K562 (cell line): ENCODE measurements around the gene KLF13. TPM values are rescaled to one million over a fixed set of nuclear protein-coding genes. Genes with fewer than 3 reads are reported as not detected.

Source experiments
- ATAC-seq: fragments of 200-7000 bp; cut with Tn5 transposase; 3 replicates; pipeline ENCODE4 v1.9.1; 2020; ENCODE audit warnings: moderate library complexity
- BruUV-seq: library from RNA; stranded (reverse); fragments of 400-500 nt; replicated peaks from 2 replicates; lab custom pipeline; 2021; lab: Mats Ljungman, UMichigan
- CTCF ChIA-PET: fragments of 300-600 bp; formaldehyde crosslinking; extraction: SDS; loops from one replicate; lab custom pipeline; 2021; ENCODE audit warnings: low intra/inter-chr PET ratio; lab: Yijun Ruan, JAX
- POLR2A ChIA-PET: fragments of 300-600, 350-650 bp; sonication (Branson Sonifier 250); formaldehyde crosslinking; extraction: SDS; loops from one replicate; lab custom pipeline; 2021; ENCODE audit warnings: antibody characterized with exemption, inconsistent platforms; lab: Yijun Ruan, JAX
- DNase-seq, 4 experiments: peaks; one replicate each; pipeline versions ENCODE4 v3.0.0 to v3.0.0-alpha.2; 2011 to 2018; ENCODE audit warnings: low spot score in 3 of 4, mixed read lengths in 3 of 4; ENCODE audit errors: extremely low read depth in 1 of 4
- FAIRE-seq: peaks from 2 replicates; lab custom pipeline; 2011; peaks lifted over from hg19 to GRCh38; lab: Jason Lieb, UNC
- H2AFZ ChIP-seq: 2 replicates; pipeline ENCODE4 v1.6.0; 2011; ENCODE audit warnings: low read depth, low read length, control low read depth, inconsistent platforms
- H3K27ac ChIP-seq: fragments of 200-600 bp; 3 replicates; pipeline ENCODE4 v1.8.0; 2011; ENCODE audit warnings: low read depth, mild to moderate bottlenecking, control low read depth, inconsistent platforms, low read length, moderate library complexity, mixed read lengths; ENCODE audit errors: extremely low read depth
- H3K27me3 ChIP-seq, 2 experiments: fragments of 300-600 bp in 1 of 2; 2 replicates in 1 of 2; 3 replicates in 1 of 2; pipeline versions ENCODE4 v1.6.0 to v1.8.0; 2011; ENCODE audit warnings: inconsistent platforms in 2 of 2, low read length in 2 of 2, mild to moderate bottlenecking in 1 of 2, mixed read lengths in 1 of 2, moderate library complexity in 1 of 2; ENCODE audit not compliant: control insufficient read depth in 2 of 2, insufficient read depth in 2 of 2
- H3K36me3 ChIP-seq: fragments of 300-600 bp; 3 replicates; pipeline ENCODE4 v1.8.0; 2011; ENCODE audit warnings: mild to moderate bottlenecking, low read length, inconsistent platforms; ENCODE audit not compliant: control insufficient read depth, insufficient read depth
- H3K4me1 ChIP-seq, 2 experiments: fragments of 200-600 bp in 1 of 2; replicated peaks in 1 of 2; 2 replicates in 1 of 2; 3 replicates in 1 of 2; pipeline versions ENCODE4 v1.5.1 to v1.8.0; 2011; ENCODE audit warnings: inconsistent platforms in 2 of 2, low read length in 2 of 2, mild to moderate bottlenecking in 1 of 2, mixed read lengths in 1 of 2, moderate library complexity in 1 of 2; ENCODE audit not compliant: control insufficient read depth in 2 of 2, insufficient read depth in 2 of 2
- H3K4me2 ChIP-seq: 2 replicates; pipeline ENCODE4 v1.6.1; 2011; ENCODE audit warnings: low read length, control low read depth, inconsistent platforms, mixed read lengths; ENCODE audit not compliant: insufficient read depth
- H3K4me3 ChIP-seq: fragments of 200-600 bp; sonication (generic), shearing (Covaris generic); 2 replicates; pipeline ENCODE4 v1.5.1; 2016; ENCODE audit warnings: control low read depth, inconsistent platforms
- H3K79me2 ChIP-seq: fragments of 200-600 bp; 3 replicates; pipeline ENCODE4 v1.8.0; 2011; ENCODE audit warnings: low read length, inconsistent platforms; ENCODE audit not compliant: control insufficient read depth, insufficient read depth
- H3K9ac ChIP-seq, 2 experiments: 2 replicates each; pipeline versions ENCODE4 v1.6.0 to v1.6.1; 2011; ENCODE audit warnings: low read depth in 2 of 2, low read length in 2 of 2, control low read depth in 1 of 2, inconsistent platforms in 1 of 2, mild to moderate bottlenecking in 1 of 2, mixed read lengths in 1 of 2; ENCODE audit not compliant: insufficient read depth in 1 of 2
- H3K9me1 ChIP-seq: one replicate; pipeline ENCODE4 v1.6.0; 2011; ENCODE audit warnings: inconsistent platforms, mild to moderate bottlenecking, low read length, moderate library complexity; ENCODE audit not compliant: control insufficient read depth, insufficient read depth
- H3K9me3 ChIP-seq: replicated peaks from 2 replicates; pipeline ENCODE4 v1.5.1; 2011; ENCODE audit warnings: low read depth, low read length, inconsistent platforms; ENCODE audit not compliant: control insufficient read depth, insufficient read depth
- H4K20me1 ChIP-seq: replicated peaks from 2 replicates; pipeline ENCODE4 v1.6.1; 2011; ENCODE audit warnings: low read length, inconsistent platforms, mixed read lengths; ENCODE audit not compliant: control insufficient read depth, insufficient read depth
- ARID3A ChIP-seq: IDR thresholded peaks from 2 replicates; pipeline ENCODE4 v1.6.1; 2012; ENCODE audit warnings: low read depth, low read length, improper control_type of control experiment, borderline replicate concordance
- BMI1 ChIP-seq: fragments of 150-350 bp; IDR thresholded peaks from 2 replicates; pipeline ENCODE4 v1.6.1; 2014; ENCODE audit warnings: low read length
- CCNT2 ChIP-seq: IDR thresholded peaks from 2 replicates; pipeline ENCODE4 v1.6.1; 2011; ENCODE audit warnings: borderline replicate concordance, low read depth, mild to moderate bottlenecking, moderate library complexity, mixed read lengths, low read length; ENCODE audit not compliant: insufficient read length; ENCODE audit errors: extremely low read depth
- CTCFL ChIP-seq: IDR thresholded peaks from 2 replicates; pipeline ENCODE4 v1.6.1; 2011; ENCODE audit warnings: borderline replicate concordance, low read depth, mild to moderate bottlenecking, moderate library complexity, low read length; ENCODE audit not compliant: insufficient read depth, poor library complexity, severe bottlenecking
- E2F3 ChIP-seq: fragments of 250-450 bp; sonication (Bioruptor Pico); IDR thresholded peaks from 2 replicates; pipeline ENCODE4 v1.4.0; 2020; ENCODE audit warnings: mild to moderate bottlenecking
- LARP7 ChIP-seq: fragments of 450-650 bp; IDR thresholded peaks from 2 replicates; pipeline ENCODE4 v1.6.1; 2016
- MYNN ChIP-seq, 2 experiments: sonication (generic); formaldehyde crosslinking in 1 of 2; IDR thresholded peaks; 2 replicates each; pipeline versions ENCODE4 v1.5.0 to v1.6.1; 2016 to 2020; ENCODE audit warnings: antibody characterized with exemption in 1 of 2, missing genetic modification reagents in 1 of 2
- TCF7L2 ChIP-seq: fragments of 150-350 bp; IDR thresholded peaks from 2 replicates; pipeline ENCODE4 v1.6.1; 2016; ENCODE audit warnings: low read depth, mild to moderate bottlenecking, low read length, moderate library complexity
- TEAD4 ChIP-seq, 2 experiments: sonication (generic) in 1 of 2; formaldehyde crosslinking in 1 of 2; IDR thresholded peaks; 2 replicates each; pipeline versions ENCODE4 v1.6.1 to v1.8.0; 2012 to 2022; ENCODE audit warnings: borderline replicate concordance in 1 of 2, inconsistent platforms in 1 of 2, low read length in 1 of 2, mild to moderate bottlenecking in 1 of 2, missing genetic modification reagents in 1 of 2
- TRIM28 ChIP-seq: fragments of 450-650 bp; IDR thresholded peaks from 2 replicates; pipeline ENCODE4 v1.6.1; 2017
- WGBS: fragments of 100-300 bp; shearing (Covaris generic); methylation state at CpG from one replicate; pipeline ENCODE4 v1.1.6; 2016; ENCODE audit warnings: low coverage, mixed read lengths; ENCODE audit not compliant: insufficient coverage; ENCODE audit errors: missing lambda C conversion rate; 5-methylcytosine and 5-hydroxymethylcytosine counted together
- in situ Hi-C: fragments of 300-500 bp; cut with MboI; formaldehyde crosslinking; loops from 4 replicates; pipeline ENCODE4 v1.15.0; 2018; ENCODE audit warnings: inconsistent platforms, mixed read lengths
- intact Hi-C: fragments of 100-400 bp; cut with micrococcal nuclease; formaldehyde crosslinking; loops from 2 replicates; pipeline ENCODE4 v1.14.2; 2022
- polyA plus RNA-seq, 8 experiments: library from polyadenylated mRNA; depleted of rRNA in 4 of 8; stranded (reverse) in 5 of 8; unstranded in 3 of 8; fragments of >200 nt; fragmentation: Nextera tagmentation in 2 of 8; fragmentation: Illumina TruSeq in 1 of 8; extraction: Ambion mirVana in 2 of 8; extraction: Trizol in 1 of 8; gene quantifications; 2 replicates each; pipeline versions ENCODE4 v1.2.1 to v1.2.3, GENCODE V29; 2011 to 2014; ENCODE audit warnings: inconsistent platforms in 1 of 8, missing spikeins in 1 of 8
- total RNA-seq, 7 experiments: library from RNA; depleted of rRNA in 6 of 7; stranded (reverse); fragments of >200 nt in 6 of 7; fragmentation: Illumina TruSeq in 2 of 7; extraction: Trizol in 2 of 7; gene quantifications; 2 replicates each; pipeline versions ENCODE4 v1.2.1 to v1.2.3, GENCODE V29; 2011 to 2021; ENCODE audit warnings: low replicate concordance in 1 of 7

The KLF13 gene
- total and polyA plus RNA-seq, 9 of the 15 experiments (the other 6 are each of a cell fraction or from before 2014, with no cell fraction given) = 1.8 to 10.5 (median 4.8) TPM

- H3K4me3 ChIP-seq = no peak overlapping the region
- no TSS peak for BruUV-seq
- TF ChIP-seq TCF7L2 (no peak), ARID3A (no peak), CTCFL (no peak), CCNT2 (no peak), MYNN (IDR thresholded peaks at IDR 0.05) (no peak), MYNN (CRISPR knock-in tag; IDR thresholded peaks at IDR 0.05) (no peak), E2F3 (no peak), LARP7 (no peak), TRIM28 (no peak), BMI1 (no peak), TEAD4 (IDR thresholded peaks at IDR 0.05; ENCODE audit: low read length) (no peak), TEAD4 (CRISPR knock-in tag; IDR thresholded peaks at IDR 0.05; ENCODE audit: borderline replicate concordance) (no peak)
- peaks cover 32 to 44% of the 10 kb centered on the region in 2 experiments for H3K27me3 ChIP-seq
- H3K4me2 ChIP-seq = no peak overlapping the region
- H3K9me3 ChIP-seq = no peaks in the 10 kb centered on the region
- no peaks in the 10 kb centered on the region for H4K20me1 ChIP-seq
- WGBS = 1% methylated on average over 5 of the region's 5 CpGs
- H3K9ac ChIP-seq = no peak overlapping the region
- ChIA-PET POLR2A (interaction anchor here (1.1 kb wide), 1 partner anchor 10 kb away, joined by 3 read pairs; no protein-coding TSS in a partner anchor), CTCF (no interaction called here)
- no peaks in the 10 kb centered on the region for H3K79me2 ChIP-seq
- no peaks in the 10 kb centered on the region for H3K9me1 ChIP-seq
- DNase-seq = no peak
- no peaks in the 10 kb centered on the region; a peak in 1 of 5 replicates for H3K4me1 ChIP-seq
- H2AFZ ChIP-seq = no peak overlapping the region
- no peak for FAIRE-seq
- no peaks in the 10 kb centered on the region for H3K36me3 ChIP-seq
- in situ Hi-C loops (no loop called here), intact Hi-C loops (no loop called here)
- no peak for ATAC-seq
- no peak overlapping the region for H3K27ac ChIP-seq
Measured at GRCh38 chr15:31320022-31320421, 6.6 kb upstream of the KLF13 start.
